MCF 10A (cell line): Measurements from ENCODE around the gene BUB1. TPM values are rescaled to one million over a fixed set of nuclear protein-coding genes. Genes with fewer than 3 reads are reported as not detected.
"Not testable (repeated sequence)": the region's sequence is repeated elsewhere in the genome, so short reads cannot be mapped to it uniquely, and the experiment has no call there.

ENCODE experiments used
- BruUV-seq: library from RNA; stranded (reverse); fragments of 400-500 nt; replicated peaks from 2 replicates; lab custom pipeline; 2021; lab: Mats Ljungman, UMichigan
- CTCF ChIA-PET: fragments of 300-600 bp; sonication (Branson Sonifier 250); formaldehyde crosslinking; extraction: SDS; loops from one replicate; lab custom pipeline; 2021; ENCODE audit warnings: antibody characterized with exemption, inconsistent platforms; lab: Yijun Ruan, JAX
- POLR2A ChIA-PET: fragments of 300-600, 350-650 bp; sonication (Branson Sonifier 250); formaldehyde crosslinking; extraction: SDS; loops from one replicate; lab custom pipeline; 2020; ENCODE audit warnings: antibody characterized with exemption, inconsistent platforms; lab: Yijun Ruan, JAX
- DNase-seq: peaks from one replicate; pipeline ENCODE4 v3.0.0-alpha.2; 2018; ENCODE audit not compliant: unreplicated experiment
- H3K27ac Mint-ChIP-seq: one replicate; pipeline ENCODE4 v1.8.0; 2022; ENCODE audit warnings: mild to moderate bottlenecking, low read depth, mixed read lengths; ENCODE audit not compliant: unreplicated experiment
- H3K27me3 Mint-ChIP-seq: one replicate; pipeline ENCODE4 v1.8.0; 2022; ENCODE audit warnings: mixed read lengths; ENCODE audit not compliant: insufficient read depth, unreplicated experiment
- H3K36me3 Mint-ChIP-seq: one replicate; pipeline ENCODE4 v1.8.0; 2022; ENCODE audit warnings: mild to moderate bottlenecking, moderate library complexity, mixed read lengths; ENCODE audit not compliant: insufficient read depth, unreplicated experiment
- H3K4me1 Mint-ChIP-seq: one replicate; pipeline ENCODE4 v1.8.0; 2022; ENCODE audit warnings: mixed read lengths; ENCODE audit not compliant: insufficient read depth, unreplicated experiment
- H3K4me3 Mint-ChIP-seq: one replicate; pipeline ENCODE4 v1.8.0; 2022; ENCODE audit warnings: mild to moderate bottlenecking, moderate library complexity, mixed read lengths; ENCODE audit not compliant: unreplicated experiment
- H3K9me3 Mint-ChIP-seq: one replicate; pipeline ENCODE4 v1.8.0; 2022; ENCODE audit warnings: mixed read lengths; ENCODE audit not compliant: unreplicated experiment
- intact Hi-C: fragments of 100-400 bp; cut with micrococcal nuclease; formaldehyde crosslinking; loops from 2 replicates; pipeline ENCODE4 v1.14.1; 2022
- total RNA-seq: library from RNA; stranded (reverse); gene quantifications from 2 replicates; pipeline ENCODE4 v1.2.3, GENCODE V29; 2022

BUB1 gene
- total RNA-seq, 1 experiment from 2014 or later: 25.5 TPM

- peaks cover 10% of the 10 kb centered on the region for H3K27me3 Mint-ChIP-seq
- H3K27ac Mint-ChIP-seq, CTCF ChIA-PET, H3K4me3 Mint-ChIP-seq, POLR2A ChIA-PET, H3K36me3 Mint-ChIP-seq, H3K9me3 Mint-ChIP-seq, intact Hi-C loops, BruUV-seq, DNase-seq, H3K4me1 Mint-ChIP-seq: not testable (repeated sequence)
Observed at GRCh38 chr2:110608788-110609502, 68.9 kb downstream of the BUB1 start.

- H3K27ac Mint-ChIP-seq, DNase-seq, H3K4me1 Mint-ChIP-seq, intact Hi-C loops, CTCF ChIA-PET, H3K36me3 Mint-ChIP-seq, POLR2A ChIA-PET, H3K4me3 Mint-ChIP-seq, BruUV-seq, H3K9me3 Mint-ChIP-seq: not testable (repeated sequence)
- H3K27me3 Mint-ChIP-seq: peaks cover 10% of the 10 kb centered on the region
Observed at GRCh38 chr2:110605057-110605456, 72.8 kb downstream of the BUB1 start.

- BruUV-seq, POLR2A ChIA-PET, H3K9me3 Mint-ChIP-seq, CTCF ChIA-PET, H3K27ac Mint-ChIP-seq, H3K36me3 Mint-ChIP-seq, H3K4me3 Mint-ChIP-seq, H3K4me1 Mint-ChIP-seq, DNase-seq, intact Hi-C loops: not testable (repeated sequence)
- peaks cover 10% of the 10 kb centered on the region for H3K27me3 Mint-ChIP-seq
Observed at GRCh38 chr2:110603917-110604591, 73.8 kb downstream of the BUB1 start.

- not testable (repeated sequence) for H3K27ac Mint-ChIP-seq
Observed at GRCh38 chr2:110602139-110602538, 75.7 kb downstream of the BUB1 start.

GRCh38 chr2:110591973-110592372, 85.9 kb downstream of the BUB1 start:
- BruUV-seq, H3K9me3 Mint-ChIP-seq, DNase-seq, POLR2A ChIA-PET, H3K4me3 Mint-ChIP-seq, H3K36me3 Mint-ChIP-seq, CTCF ChIA-PET, intact Hi-C loops, H3K27me3 Mint-ChIP-seq, H3K4me1 Mint-ChIP-seq, H3K27ac Mint-ChIP-seq: not testable (repeated sequence)

More at GRCh38 chr2:110602139-110602538, 75.7 kb downstream of the BUB1 start:
- H3K36me3 Mint-ChIP-seq, POLR2A ChIA-PET, H3K4me3 Mint-ChIP-seq, H3K4me1 Mint-ChIP-seq, DNase-seq, H3K9me3 Mint-ChIP-seq, intact Hi-C loops, BruUV-seq, CTCF ChIA-PET: not testable (repeated sequence)
- H3K27me3 Mint-ChIP-seq: peaks cover 10% of the 10 kb centered on the region

GRCh38 chr2:110589677-110590330, 88.1 kb downstream of the BUB1 start:
- H3K4me1 Mint-ChIP-seq, BruUV-seq, POLR2A ChIA-PET, CTCF ChIA-PET, H3K27me3 Mint-ChIP-seq, H3K9me3 Mint-ChIP-seq, DNase-seq, H3K4me3 Mint-ChIP-seq, intact Hi-C loops, H3K36me3 Mint-ChIP-seq, H3K27ac Mint-ChIP-seq: not testable (repeated sequence)

GRCh38 chr2:110588520-110588919, 89.3 kb downstream of the BUB1 start:
- H3K9me3 Mint-ChIP-seq, H3K36me3 Mint-ChIP-seq, H3K27me3 Mint-ChIP-seq, BruUV-seq, CTCF ChIA-PET, H3K27ac Mint-ChIP-seq, intact Hi-C loops, H3K4me3 Mint-ChIP-seq, DNase-seq, POLR2A ChIA-PET, H3K4me1 Mint-ChIP-seq: not testable (repeated sequence)
